PFSK-1 (cell line): ENCODE measurements around the gene HHATL.

Experiments
- FOXP2 ChIP-seq: optimal IDR thresholded peaks from 2 replicates; pipeline ENCODE3; 2011; ENCODE audit warnings: borderline replicate concordance, control low read depth, inconsistent platforms; ENCODE audit not compliant: insufficient read depth; ENCODE audit errors: extremely low read length, extremely low read depth
- POLR2AphosphoS5 ChIP-seq: IDR thresholded peaks from 2 replicates; pipeline ENCODE4 v1.6.1; 2012; ENCODE audit warnings: low read depth, mild to moderate bottlenecking, control low read depth, low read length, moderate library complexity
- SIN3A ChIP-seq: IDR thresholded peaks from 2 replicates; pipeline ENCODE4 v1.6.1; 2012; ENCODE audit warnings: mild to moderate bottlenecking, low read length, moderate library complexity, borderline replicate concordance; ENCODE audit not compliant: insufficient read depth
- TAF1 ChIP-seq: IDR thresholded peaks from 2 replicates; pipeline ENCODE4 v1.6.1; 2012; ENCODE audit warnings: low read length, control low read depth, borderline replicate concordance; ENCODE audit not compliant: insufficient read depth
- TF ChIP-seq, protein P1 (sequence below), 2 experiments: IDR thresholded peaks; 2 replicates each; pipeline versions ENCODE4 v1.6.1 to v1.8.0; 2011 to 2012; ENCODE audit warnings: low read depth in 2 of 2, low read length in 2 of 2, control low read depth in 1 of 2, inconsistent platforms in 1 of 2, mild to moderate bottlenecking in 1 of 2, moderate library complexity in 1 of 2; ENCODE audit not compliant: insufficient read depth in 1 of 2

Gene HHATL

GRCh38 chr3:42700366-42701288, 2.0 kb downstream of the HHATL start:
- TF ChIP-seq, protein P1, sequence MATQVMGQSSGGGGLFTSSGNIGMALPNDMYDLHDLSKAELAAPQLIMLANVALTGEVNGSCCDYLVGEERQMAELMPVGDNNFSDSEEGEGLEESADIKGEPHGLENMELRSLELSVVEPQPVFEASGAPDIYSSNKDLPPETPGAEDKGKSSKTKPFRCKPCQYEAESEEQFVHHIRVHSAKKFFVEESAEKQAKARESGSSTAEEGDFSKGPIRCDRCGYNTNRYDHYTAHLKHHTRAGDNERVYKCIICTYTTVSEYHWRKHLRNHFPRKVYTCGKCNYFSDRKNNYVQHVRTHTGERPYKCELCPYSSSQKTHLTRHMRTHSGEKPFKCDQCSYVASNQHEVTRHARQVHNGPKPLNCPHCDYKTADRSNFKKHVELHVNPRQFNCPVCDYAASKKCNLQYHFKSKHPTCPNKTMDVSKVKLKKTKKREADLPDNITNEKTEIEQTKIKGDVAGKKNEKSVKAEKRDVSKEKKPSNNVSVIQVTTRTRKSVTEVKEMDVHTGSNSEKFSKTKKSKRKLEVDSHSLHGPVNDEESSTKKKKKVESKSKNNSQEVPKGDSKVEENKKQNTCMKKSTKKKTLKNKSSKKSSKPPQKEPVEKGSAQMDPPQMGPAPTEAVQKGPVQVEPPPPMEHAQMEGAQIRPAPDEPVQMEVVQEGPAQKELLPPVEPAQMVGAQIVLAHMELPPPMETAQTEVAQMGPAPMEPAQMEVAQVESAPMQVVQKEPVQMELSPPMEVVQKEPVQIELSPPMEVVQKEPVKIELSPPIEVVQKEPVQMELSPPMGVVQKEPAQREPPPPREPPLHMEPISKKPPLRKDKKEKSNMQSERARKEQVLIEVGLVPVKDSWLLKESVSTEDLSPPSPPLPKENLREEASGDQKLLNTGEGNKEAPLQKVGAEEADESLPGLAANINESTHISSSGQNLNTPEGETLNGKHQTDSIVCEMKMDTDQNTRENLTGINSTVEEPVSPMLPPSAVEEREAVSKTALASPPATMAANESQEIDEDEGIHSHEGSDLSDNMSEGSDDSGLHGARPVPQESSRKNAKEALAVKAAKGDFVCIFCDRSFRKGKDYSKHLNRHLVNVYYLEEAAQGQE (IDR thresholded peaks at IDR 0.05; ENCODE audit: insufficient read depth in 1 of 2, low read depth in 2 of 2, low read length in 2 of 2) = no peak
- TF ChIP-seq TAF1 (no peak), FOXP2 (no peak), POLR2AphosphoS5 (no peak), SIN3A (no peak)

DNA sequence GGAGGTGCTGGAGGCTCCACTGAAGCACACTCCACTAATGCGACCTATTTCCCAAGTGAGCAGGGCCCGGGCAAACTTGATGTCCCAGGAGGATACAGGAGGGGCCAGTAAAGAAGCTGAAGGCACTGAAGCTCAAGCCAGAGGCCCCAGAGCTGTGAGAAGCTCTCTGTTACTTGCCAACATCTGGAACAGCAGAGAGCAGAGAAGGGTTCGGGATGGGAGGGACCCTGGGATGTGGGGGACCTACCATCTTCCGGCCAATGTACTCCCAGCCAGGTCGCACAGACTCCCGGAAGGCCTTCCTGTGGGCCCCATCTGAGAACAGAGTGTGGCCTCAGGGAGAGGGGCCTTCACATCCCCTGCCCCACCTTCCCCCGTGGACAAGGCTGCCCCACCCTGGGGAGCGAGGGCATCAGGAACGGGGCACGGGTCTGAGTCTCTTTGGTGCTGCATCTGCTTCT, 3.1 kb downstream of the HHATL start:
- no peak for TF ChIP-seq SIN3A
- TF ChIP-seq FOXP2 = no peak
- TF ChIP-seq POLR2AphosphoS5 = no peak

DNA sequence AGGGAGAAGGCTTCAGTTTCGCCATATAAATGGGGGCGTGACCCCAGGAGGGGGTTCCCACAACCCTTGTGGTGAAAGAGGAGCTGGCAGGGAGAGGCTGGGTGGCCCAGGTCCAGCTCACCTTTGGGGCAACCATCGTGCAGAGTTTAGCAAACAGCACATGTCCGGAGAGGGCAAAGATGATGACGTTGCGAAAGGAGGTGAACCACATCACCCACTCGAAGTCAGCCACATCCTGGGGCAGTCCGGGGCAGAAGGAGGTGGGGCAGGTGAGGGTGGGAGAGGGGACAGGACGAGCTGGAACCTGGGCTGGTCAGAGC, 3.7 kb downstream of the HHATL start:
- TF ChIP-seq POLR2AphosphoS5 (no peak), SIN3A (no peak), FOXP2 (no peak), TAF1 (no peak)
- TF ChIP-seq, protein P1 (IDR thresholded peaks at IDR 0.05; ENCODE audit: insufficient read depth in 1 of 2, low read depth in 2 of 2, low read length in 2 of 2) = no peak

GRCh38 chr3:42698216-42698910, 4.2 kb downstream of the HHATL start:
- no peak for TF ChIP-seq POLR2AphosphoS5
- no peak for TF ChIP-seq FOXP2
- TF ChIP-seq, protein P1 (IDR thresholded peaks at IDR 0.05; ENCODE audit: insufficient read depth in 1 of 2, low read depth in 2 of 2, low read length in 2 of 2) = no peak
- no peak for TF ChIP-seq TAF1
- no peak for TF ChIP-seq SIN3A

DNA sequence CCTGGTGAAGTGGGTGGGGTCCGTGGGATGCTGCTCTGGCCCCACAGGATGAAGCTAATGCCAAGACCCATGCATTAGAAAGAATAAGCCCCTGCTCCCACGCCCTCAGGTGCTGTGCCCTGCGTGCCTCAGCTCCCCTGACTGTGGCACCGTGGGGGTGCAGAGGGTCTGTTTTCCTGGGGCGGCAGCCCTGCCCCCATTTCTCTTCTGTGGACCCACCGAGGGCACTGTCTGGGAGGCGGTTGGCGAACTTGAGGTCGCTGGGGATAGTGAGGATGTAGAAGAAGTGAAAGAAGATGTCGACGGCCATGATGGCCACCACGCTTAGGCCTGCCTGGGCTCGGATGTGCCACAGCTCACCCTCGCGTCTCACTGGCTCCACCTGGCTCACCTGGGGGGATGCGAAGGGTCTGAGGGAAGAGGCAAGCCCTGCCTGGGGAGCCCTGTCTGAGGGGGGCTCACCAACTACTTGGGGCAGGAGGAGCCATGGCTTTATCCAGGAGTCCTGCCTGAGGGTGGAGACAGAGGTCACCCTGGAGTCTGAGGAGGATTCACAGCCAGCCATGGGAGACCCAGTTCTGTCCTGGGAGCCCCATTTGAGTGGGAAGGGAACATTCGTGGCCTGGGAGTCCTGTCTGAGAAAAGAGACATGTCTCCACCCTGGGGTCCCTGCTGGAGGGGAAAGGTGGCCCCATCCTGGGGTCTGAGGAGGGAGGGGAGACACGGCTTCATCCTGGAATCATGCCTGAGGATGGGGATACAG, 5.1 kb downstream of the HHATL start:
- TF ChIP-seq POLR2AphosphoS5 = no peak
